ENCODE results near the gene LRRC1.

LRRC1 gene

DNA sequence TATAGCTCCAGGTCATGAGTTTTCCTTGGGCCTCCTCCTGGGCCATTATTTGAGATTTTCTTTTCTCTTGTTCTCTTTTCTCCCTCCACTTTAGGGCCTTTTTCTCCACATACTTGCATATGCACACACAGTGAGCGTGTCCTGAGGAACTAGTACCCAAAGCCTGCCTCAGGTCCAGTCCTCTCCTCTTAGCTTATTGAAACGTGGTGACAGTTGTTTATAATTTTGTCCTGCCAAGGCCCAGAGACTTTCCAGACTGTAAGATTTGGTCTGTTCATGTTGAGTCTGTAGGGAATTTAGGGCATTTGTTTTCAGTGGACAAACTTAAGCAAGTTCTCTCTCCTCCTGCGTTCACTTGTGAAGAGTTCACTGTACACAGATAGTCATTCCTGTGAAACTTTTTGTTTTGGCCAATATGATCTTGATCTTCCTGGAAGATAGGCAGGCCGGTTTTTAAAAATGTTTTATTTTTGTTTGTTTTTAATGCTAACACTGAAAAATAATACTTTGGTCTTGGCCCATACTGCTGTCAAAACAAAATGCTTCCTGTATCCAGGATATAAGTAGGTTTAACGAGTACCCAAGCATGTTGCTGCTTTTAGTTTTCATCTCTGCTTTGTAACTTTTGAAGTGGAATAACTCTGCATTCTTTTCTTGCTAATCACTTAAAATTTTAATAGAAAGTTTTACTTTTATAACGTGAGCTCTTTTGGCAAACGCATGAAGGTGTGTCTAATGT, 20.7 kb downstream of the LRRC1 start:
- no peak for DNase-seq (ENCODE audit: low read depth in 2 of 2)

DNA sequence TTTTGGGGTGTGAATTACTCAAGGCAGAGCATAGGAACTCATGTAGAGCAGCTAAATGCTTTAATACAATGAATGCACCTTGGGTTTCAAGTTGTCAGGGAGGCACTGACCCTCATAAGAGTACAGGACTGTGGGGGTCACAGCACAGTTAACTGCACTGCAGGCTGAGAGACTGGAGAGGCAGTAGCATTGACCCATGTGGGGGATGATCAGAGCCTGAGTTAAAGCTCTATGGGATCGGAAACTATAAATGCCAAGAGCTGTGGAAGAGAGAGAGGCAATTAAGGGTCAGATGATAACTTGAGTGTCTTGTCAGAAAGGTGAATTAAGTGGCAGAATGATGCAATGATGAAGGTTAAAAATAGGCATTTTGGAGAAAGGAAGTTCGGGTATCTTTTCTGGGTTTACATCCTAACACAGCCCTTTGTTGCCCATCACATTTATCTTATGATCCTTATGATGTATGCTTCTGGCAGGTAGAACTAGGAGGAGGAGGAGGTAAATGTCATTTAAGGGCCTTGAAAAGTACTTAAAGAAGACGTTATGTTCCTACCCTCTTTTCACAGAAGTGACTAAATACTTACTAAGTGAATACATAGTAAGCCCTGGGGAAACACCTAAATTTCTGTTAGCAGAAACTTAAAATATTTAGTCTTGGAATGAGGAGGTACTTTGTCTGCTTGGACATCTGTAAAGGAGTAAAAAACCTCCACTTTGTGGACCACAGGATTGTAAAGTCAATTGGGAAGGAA, 24.2 kb downstream of the LRRC1 start:
- no peak for DNase-seq (ENCODE audit: low read depth in 2 of 2)

DNA sequence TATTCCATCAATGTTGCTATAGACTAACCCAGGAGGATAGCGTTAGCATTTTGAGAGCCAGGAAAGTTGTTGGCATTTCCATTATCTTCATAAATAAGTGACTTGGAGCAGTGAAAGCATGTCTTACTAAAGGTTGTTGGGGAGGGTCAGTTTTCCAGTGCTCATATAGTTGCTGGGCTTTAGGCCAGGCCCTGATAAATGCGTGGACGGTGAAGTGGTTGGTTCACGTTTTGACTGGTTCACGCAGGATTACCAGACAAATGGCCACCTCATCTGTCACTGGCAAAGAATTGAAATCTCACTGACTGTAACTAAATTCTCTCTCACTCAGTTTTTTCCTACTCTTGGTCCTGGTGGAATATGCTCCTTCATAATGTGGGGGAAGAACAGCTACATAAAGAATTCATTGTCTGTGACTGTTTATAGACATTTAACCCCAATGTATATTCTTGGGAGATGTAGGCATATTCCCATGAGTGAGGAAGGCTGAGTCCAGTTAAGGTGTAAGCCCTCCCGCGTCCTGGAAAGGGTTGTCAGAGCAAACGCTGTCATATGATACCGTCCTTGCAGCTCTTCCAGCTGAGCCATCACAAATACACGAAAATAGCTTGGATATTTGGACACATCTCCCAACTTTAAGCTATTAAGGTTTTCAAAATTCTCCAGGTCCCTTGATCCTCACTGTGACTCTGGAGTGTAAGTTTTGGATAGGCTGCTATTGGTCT, 27.8 kb downstream of the LRRC1 start:
- DNase-seq (ENCODE audit: low read depth in 2 of 2): no peak

DNA sequence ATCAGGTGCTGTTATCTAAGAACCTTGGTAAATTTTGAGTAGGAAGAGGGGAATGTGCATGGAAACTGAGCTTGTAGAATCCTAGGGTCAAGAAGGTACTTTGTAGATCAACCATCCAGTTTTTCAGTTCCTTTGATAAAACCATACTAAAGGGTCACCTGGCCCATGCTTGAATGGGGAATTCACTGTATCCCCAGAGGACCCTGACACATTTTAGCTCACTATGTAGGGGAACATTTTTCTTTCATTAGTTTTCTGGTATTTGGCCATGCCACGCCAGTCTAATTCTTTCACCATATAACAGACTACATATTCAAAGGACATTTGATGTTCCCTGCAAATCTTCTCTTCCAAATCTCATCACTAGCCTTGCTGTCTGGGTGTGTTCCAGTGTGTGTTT, 29.9 kb downstream of the LRRC1 start:
- no peak for DNase-seq (ENCODE audit: low read depth in 2 of 2)

DNA sequence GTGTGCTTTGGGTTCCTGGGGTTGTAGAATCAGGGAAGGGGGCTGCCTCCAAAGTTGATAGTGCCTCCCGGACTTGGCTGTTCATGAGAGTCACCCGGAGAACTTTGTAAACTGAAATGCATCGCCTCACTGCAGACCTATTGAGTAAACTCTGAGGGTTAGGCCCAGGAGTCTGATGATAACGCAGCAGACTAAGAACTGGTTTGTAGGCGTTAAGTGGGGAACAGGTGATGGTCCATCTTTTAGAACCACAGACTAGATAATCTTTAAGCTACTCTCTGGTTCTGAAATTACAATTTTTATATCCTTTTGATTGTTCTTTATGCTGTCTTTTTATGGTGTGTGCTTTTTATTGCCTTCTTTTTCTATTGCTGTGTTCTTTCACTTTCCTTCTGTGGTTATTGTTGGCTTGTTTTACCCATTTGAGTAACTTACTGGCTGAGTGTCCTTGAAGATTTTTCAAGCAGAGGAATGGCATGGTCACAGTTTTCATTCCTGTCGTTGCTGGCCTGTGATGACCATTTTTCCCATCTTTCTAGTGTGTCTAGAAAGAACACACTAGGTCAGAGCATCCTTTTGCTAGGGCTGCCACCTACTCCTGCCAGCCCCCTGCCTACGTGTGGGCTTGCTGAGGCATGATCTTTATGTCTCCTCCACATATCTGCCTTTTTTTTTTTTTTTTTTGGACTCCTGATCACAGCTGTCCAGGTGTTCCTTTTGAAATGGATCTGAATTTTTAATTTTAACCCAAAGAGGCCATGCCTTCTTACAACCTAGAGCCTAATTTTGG, 30.9 kb downstream of the LRRC1 start:
- no peak for DNase-seq (ENCODE audit: low read depth in 2 of 2)

DNA sequence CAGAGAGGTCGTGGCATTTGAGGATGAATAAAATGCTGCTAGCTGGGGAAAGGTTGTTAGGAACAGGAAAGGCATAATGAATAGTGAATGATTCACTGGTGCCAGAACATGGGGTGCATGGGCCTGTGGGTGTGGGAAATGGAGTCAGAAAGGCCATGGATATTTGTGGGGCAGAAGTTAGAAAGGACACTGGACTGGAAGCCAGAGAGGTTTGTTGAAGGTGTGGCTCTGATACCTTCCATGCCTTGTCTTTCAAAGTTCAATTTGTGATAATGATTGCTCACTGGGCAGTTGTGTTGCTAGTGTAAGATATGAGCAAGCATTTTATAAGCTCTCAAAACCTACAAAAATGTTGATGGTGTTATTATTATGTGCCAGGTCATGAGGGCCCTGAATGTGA, 32.7 kb downstream of the LRRC1 start:
- no peak for DNase-seq (ENCODE audit: low read depth in 2 of 2)

DNA sequence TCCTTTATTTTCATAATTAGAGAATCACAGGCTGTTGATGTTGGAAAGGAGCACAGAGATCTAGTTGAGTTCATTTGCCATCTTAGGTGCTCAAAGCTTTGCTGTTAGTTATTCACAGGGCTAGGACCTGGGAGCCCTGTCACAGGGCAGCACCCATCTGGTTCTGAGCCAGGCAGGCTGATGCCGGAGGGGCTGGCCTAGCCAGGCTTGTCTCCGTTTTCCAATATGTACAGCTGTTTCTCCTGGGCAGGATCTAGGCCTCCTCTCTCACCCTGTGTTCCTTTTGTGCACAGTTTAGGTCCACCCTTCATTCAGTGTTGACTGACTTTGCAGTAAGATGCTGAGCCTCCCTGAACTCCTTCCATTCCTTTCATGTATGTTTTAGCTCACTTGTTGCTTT, 33.4 kb downstream of the LRRC1 start:
- DNase-seq (ENCODE audit: low read depth in 2 of 2): no peak

DNA sequence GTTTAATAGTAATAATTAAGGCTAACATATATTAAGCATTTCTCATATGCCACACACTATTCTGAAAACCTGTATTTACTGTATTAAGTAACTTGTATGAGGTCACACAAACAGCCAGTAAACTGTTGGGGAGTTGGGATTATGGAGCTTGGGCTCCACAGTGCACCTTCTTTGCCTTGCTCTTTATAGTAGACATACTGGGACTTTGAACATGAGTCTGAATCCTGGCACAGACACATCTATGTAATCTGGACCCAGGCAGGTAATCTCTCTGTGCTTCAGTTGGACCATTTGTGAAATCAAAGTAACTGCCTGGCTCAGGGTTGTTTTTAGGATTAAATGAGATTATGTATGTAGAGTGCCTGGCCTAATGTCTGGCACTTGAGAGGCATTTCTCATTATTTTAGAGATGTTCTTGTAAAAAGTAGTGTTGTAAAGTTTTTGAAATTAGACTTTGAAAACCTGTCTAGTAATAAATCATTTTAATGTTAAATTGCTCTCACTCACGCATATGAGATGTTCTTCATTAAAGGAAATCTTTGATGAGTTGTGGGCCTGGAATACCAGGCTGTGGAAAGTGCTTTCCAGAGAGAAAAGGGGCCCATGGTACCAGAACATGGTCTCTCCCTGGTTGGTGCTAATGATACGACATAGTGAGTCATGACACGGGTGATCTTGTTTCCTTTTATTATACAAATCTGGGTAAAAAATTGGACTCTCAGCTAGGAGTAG, 34.3 kb downstream of the LRRC1 start:
- no peak for DNase-seq (ENCODE audit: low read depth in 2 of 2)

DNA sequence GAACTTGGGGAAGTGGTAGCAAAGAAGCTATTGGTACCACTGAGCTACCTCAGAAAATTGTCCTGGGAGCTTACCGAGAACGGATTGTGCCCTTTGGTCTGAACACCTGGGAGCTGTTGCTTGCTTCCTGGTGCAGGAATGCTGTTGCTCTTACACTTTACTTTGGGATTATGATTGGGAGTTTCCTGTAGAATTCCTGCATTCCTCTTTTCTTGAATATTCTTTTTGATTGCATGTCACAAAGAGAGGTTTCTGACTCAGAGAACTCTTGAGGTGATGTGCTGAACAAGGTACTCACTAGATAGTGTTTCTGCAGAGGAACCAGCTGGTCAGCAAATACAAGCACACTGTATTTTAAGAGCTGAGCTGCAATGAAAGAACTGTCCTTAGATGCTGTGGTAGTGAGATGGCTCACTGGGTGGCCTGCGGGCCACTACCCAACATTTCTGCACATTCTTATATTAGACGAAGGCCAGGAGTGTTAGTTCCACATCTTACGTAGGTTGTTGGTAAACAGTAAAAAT, 35.0 kb downstream of the LRRC1 start:
- DNase-seq (ENCODE audit: low read depth in 2 of 2): no peak

DNA sequence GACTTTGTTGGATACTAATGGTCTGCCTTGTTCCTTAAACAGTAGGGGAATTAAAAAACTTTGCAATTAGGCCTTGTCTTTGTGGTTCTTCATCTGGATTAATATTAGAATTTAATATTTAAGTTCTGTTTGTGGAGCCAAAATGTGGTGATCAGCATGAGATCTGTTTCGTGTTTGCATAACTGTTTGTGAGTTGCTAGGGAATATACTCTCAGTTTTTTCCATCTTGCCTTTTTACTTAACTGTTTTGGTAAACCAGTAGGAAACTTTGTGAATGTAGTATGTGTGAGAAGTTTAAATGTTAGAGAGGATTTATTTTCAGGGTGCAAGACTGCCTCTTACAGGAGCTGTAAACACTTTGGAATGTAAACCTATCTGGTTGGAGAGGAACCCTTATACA, 35.6 kb downstream of the LRRC1 start:
- no peak for DNase-seq (ENCODE audit: low read depth in 2 of 2)

DNA sequence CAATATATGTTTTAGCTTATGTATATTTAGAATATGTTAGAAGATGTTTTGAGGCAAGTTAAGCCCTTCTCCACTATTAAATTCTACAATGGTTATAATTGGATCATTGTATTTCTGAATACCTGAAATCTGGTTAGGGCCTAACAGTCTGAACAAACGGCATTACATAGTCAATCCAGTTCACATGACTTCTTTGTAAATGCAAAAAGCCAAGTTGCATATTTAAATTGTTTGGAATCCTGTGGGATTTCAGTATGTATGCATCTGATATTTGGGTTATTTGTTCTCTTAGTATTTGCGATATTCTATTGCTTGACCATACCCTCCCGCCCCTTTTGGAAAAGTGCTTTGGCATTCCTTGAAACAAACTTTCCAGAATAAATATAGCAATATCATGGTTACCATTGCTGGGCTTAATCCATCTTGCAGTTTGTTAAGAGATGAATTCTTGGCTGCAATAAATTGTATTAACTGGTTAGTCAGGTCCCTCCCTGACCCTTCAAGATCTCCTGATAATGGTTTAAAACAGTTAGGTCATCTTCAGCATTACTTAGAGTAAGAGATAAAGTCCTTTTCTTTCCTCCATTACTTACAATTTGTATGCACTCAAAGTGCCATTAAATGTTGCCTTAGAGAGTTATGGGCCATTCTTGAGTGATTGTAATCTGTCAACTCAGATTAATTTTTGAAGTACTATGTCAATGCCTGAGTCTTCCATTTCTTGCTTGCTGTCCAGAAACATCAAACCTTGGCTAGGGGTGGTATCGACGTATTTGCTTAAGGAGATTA, 36.5 kb downstream of the LRRC1 start:
- no peak for DNase-seq (ENCODE audit: low read depth in 2 of 2)

DNA sequence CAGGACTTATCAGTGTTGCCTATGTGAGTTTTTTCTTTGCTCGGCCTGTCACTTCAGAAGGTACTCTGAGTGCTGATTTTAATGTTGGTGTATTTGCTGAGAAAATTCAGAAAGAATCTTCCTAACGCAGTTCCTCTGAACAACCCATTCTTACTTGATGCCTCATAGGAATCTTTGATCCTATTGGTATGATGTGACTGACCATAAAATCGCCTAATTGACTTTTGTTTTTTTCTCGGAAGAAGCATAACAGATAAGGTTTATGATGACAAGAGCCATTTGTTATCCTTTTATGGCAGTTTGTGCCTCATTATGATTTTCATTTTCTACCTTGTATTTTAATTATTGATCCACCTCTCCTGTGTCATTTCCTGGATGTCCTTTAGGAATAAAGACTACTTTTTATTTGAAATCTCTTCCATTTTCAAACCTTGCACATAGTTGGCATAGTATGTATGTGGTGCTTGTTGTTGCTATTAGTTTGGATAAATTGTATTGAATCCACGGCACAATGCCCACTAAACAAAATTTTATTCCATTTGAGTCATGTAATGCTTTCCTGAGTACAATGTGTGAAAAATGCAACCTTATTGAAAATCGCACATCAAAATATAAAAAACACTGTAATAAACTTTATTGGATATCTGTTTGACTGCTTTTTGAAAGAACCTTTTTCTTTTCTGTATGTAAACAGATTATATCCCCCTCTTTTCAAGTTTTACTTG, 37.3 kb downstream of the LRRC1 start:
- no peak for DNase-seq (ENCODE audit: low read depth in 2 of 2)

DNA sequence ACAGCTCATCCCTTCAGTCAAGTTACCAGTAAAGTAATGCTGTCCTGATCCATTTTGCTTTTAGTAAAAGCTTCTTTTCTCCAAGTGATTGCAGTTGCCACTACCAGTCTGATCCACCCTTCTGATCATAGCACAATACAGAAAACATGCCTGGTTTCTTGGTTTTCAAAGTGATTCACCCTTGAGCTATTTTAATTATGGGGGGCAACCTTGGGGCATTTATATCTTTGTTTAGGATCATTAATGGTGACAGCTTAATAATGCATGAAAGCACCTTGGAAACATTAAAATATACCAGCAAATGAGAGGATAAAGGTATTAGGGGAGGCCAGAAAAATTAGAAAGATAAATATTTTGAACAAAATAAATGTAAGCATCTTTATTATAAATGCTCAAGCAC, 38.4 kb downstream of the LRRC1 start:
- DNase-seq (ENCODE audit: low read depth in 2 of 2): no peak

DNA sequence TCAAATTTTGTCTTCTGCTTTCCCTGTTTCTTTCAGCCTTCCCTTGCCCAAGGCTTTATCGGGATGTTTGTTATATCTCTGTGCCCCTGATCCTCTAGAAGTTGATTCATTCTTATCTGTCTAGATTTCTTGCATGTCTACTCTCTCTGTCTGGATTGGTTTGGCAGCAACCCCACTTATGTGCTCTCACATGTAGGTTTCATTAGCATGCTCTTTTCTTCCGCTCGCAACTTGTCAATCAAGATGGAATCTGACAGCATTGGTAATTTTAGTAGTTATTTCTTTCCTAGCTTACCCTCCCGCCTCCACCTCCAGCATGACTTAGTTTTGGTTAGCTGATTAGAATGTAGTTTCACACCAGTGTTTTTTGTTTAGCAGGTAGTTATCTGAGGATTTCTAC, 39.3 kb downstream of the LRRC1 start:
- no peak for DNase-seq (ENCODE audit: low read depth in 2 of 2)

DNA sequence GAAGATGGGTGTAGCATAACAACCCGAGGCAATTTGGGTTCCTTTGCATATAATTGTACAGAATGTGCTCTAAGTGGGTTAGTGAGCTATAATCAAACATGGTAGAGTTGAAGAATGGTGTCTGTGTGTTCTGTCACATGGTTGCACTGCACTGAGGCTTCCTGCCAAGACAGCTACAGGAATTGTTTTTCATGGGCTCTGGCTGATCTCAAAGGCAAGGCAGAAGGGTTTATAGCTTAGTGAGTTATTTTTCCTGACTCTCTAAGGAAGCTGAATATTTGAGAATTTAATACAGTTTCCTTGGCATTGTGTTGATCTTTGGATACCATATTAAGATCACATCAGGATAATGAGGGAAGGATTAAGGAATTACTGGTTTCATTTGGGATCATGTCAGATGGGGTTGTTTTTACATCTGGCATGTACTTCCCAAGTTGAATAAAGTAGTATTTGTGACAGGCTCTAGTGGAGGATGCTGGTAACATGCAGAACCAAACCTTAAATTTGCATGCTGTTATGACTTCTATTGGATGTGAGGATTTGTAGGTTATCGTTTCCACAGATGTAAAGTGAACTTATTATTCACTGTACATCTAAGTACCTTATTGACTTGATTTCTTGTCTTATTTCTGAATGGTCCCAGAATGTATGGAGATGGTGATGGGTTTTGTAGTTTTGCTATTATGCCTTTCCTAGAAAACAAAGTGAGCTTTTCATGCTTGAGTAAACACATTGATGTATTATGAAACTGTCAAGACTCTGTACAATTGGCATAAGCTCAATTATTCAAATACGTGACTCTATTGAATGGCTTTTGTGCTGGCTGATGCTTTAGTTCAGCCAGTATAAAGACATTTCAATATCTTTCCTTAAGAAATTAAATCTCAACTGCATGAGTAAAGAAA, 43.3 kb downstream of the LRRC1 start:
- DNase-seq (ENCODE audit: low read depth in 2 of 2): no peak

DNA sequence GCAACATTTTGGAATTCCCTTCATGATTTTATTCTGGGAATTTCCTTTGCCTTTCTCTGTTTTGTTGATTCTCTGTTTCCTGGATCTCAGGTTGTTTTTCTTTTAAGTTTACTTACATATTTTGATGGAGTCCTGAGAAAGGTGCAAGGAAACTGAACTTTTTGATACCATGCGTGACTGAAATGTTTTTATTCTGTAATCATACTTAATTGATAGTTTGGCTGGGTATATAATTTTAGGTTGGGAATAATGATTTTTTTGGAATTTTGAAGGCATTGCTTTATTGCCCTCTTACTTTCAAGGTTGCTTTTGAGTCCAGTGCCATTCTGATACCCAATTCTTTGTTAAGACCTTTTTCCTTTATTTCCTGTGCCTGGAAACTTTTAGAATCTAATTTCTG, 45.2 kb downstream of the LRRC1 start:
- no peak for DNase-seq (ENCODE audit: low read depth in 2 of 2)

DNA sequence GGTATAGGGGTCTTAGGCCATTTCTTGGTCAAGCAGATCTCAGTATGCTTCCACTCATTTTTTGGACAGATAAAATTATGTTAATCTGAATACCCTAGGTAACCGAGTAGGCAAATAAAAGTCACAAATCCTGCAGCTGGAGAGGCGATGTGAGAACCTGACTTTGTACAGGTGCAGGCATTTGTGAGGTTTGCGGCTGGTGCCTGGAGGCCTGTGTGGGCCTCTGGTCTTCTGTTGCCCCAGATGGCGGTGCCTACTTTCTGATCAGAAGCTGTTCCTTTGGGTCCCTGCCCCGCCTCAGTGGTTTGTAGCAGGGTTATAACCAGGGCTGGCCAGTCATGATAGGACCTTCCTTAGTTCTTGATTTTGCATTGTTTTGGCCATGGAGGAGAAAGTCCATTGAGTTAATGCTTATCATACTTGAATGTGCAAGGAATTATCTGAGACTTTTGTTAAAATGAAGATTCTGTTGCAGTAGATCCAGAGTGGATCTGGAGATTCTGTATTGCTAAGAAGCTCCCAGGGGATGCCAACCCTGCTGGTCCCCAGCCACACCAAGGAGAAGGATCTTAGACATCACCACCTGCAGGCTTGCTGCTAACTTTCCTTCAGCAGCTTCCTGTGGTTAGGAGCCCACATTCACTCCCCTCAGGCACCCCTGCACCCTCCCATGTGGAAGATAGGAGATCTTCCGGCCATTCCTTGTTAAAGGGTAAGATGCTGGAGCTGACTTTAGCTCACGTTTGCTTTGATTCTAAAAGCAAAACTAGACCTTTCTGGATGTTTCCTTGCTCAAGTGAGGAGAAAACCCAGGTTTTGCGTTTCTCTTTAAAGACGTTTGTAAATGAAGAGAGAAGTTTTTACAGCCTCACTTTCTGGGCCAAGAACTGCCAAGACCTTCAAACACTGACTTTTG, 50.7 kb downstream of the LRRC1 start:
- DNase-seq (ENCODE audit: low read depth in 2 of 2): no peak

DNA sequence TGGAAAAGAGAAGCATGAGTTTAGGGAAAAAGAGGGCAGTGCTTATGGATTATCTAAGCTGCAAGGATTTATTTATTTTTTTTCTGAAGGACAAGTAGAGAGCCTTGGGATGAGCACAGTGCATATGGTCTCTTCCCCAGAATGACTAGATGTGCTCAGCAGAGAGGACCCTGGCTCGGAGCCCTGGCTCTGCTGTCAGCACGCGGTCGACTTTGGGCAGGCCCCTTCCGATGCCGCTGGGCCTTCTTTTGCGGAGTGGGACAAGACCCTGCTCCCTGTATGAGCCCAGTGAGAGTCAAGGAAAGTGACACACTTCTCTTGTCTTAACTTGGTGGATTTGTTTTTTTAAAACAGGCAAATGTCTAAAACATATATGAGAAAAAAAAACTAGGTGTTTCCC, 51.4 kb downstream of the LRRC1 start:
- DNase-seq (ENCODE audit: low read depth in 2 of 2): no peak
